ENCODE measurements around the gene RASGRF2.

RASGRF2 gene

DNA sequence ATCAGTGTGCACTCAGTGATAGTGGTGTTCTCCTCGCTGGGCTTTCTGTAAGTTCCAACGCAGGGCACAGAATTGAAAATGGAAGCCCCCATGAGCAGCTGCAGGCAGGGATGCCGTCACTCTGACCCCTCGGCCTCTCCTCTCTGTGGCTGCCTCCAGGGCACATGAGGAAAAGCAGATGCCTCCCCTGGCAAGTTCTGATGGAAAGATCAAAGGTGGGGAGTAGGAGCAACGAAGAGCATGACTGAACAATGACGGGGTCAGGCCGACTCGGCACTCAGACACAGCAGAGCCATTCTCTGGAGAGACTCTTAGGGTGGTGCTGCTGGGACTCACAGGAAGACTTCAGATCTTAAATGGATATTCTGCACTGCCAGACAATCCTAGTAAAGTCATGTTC, 207.4 kb downstream of the RASGRF2 start:
- TF ChIP-seq, protein P1, sequence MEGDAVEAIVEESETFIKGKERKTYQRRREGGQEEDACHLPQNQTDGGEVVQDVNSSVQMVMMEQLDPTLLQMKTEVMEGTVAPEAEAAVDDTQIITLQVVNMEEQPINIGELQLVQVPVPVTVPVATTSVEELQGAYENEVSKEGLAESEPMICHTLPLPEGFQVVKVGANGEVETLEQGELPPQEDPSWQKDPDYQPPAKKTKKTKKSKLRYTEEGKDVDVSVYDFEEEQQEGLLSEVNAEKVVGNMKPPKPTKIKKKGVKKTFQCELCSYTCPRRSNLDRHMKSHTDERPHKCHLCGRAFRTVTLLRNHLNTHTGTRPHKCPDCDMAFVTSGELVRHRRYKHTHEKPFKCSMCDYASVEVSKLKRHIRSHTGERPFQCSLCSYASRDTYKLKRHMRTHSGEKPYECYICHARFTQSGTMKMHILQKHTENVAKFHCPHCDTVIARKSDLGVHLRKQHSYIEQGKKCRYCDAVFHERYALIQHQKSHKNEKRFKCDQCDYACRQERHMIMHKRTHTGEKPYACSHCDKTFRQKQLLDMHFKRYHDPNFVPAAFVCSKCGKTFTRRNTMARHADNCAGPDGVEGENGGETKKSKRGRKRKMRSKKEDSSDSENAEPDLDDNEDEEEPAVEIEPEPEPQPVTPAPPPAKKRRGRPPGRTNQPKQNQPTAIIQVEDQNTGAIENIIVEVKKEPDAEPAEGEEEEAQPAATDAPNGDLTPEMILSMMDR (IDR thresholded peaks at IDR 0.05; ENCODE audit: low read depth, low read length): no peak
- H3K4me3 ChIP-seq (replicated peaks in 1 of 2; ENCODE audit: low read depth in 2 of 2, low read length in 2 of 2): no peak overlapping the region
- DNase-seq (ENCODE audit: low read depth in 2 of 2): no peak

- no peak for DNase-seq (ENCODE audit: low read depth in 2 of 2)
- no peak overlapping the region for H3K4me3 ChIP-seq (replicated peaks in 1 of 2; ENCODE audit: low read depth in 2 of 2, low read length in 2 of 2)
- TF ChIP-seq, protein P1 (IDR thresholded peaks at IDR 0.05; ENCODE audit: low read depth, low read length): no peak
These were observed 209.8 kb downstream of the RASGRF2 start for GRCh38 chr5:81169924-81170323.

GRCh38 chr5:81171769-81172168, 211.6 kb downstream of the RASGRF2 start:
- TF ChIP-seq, protein P1 (IDR thresholded peaks at IDR 0.05; ENCODE audit: low read depth, low read length): no peak
- H3K4me3 ChIP-seq (replicated peaks in 1 of 2; ENCODE audit: low read depth in 2 of 2, low read length in 2 of 2): no peak overlapping the region
- DNase-seq (ENCODE audit: low read depth in 2 of 2): no peak

DNA sequence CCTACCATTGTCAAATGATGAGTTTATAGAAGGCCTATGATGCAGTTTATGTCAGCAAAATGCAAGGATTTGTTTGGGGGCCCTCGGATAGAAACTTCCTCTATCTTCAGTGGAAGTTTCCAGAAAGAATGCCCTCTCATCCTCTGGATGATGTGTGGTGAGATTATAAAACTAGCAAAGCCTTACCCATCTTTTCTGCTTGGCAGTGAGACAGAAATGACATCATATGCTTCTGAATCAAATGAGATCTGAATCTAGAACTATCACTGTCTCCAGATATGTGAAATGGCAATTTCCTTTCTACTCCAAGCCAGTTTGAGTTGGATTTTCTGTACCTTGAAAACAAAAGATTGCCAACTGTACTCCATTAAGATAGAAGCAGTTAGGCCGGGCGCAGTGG, 212.5 kb downstream of the RASGRF2 start:
- no peak overlapping the region for H3K4me3 ChIP-seq (replicated peaks in 1 of 2; ENCODE audit: low read depth in 2 of 2, low read length in 2 of 2)
- TF ChIP-seq, protein P1 (IDR thresholded peaks at IDR 0.05; ENCODE audit: low read depth, low read length): no peak
- DNase-seq (ENCODE audit: low read depth in 2 of 2): no peak

GRCh38 chr5:81177061-81177460, 216.9 kb downstream of the RASGRF2 start:
- DNase-seq (ENCODE audit: low read depth in 2 of 2): no peak
- no peak overlapping the region for H3K4me3 ChIP-seq (replicated peaks in 1 of 2; ENCODE audit: low read depth in 2 of 2, low read length in 2 of 2)
- TF ChIP-seq, protein P1 (IDR thresholded peaks at IDR 0.05; ENCODE audit: low read depth, low read length): no peak

- no peak overlapping the region for H3K4me3 ChIP-seq (replicated peaks in 1 of 2; ENCODE audit: low read depth in 2 of 2, low read length in 2 of 2)
- no peak for DNase-seq (ENCODE audit: low read depth in 2 of 2)
- TF ChIP-seq, protein P1 (IDR thresholded peaks at IDR 0.05; ENCODE audit: low read depth, low read length): no peak
These were observed 219.8 kb downstream of the RASGRF2 start for GRCh38 chr5:81179959-81180358.

DNA sequence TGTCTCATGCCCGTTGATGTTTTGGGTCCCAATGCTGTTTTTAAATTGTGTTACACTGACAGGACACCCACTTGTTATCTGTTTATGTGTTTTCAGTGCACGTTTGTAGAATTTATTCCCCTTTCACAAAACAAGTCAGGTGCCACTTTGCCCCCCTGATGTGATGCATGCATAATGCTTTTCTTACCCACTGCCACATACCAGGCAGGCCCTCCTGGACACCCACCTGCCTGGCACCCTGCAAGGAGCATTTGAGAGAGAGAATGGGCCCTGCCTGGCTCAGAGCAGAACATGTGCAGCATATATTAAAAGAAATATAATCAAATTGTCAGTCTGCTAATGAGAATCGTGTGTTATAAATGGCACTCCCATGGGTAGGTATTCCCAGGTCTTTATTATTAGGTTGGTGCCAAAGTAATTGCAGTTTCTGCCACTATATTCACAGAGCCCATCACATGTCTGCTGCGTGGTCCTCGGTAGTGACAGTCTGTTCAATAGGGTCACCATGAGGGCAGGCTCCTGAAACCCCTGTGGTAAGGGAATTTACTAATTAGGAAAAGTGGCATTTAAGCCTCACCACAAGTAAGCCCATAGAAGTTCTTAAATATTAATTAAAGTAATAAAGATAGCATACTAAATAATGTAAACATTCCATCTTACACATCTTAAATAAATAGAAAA, 220.8 kb downstream of the RASGRF2 start:
- no peak overlapping the region for H3K4me3 ChIP-seq (replicated peaks in 1 of 2; ENCODE audit: low read depth in 2 of 2, low read length in 2 of 2)
- DNase-seq (ENCODE audit: low read depth in 2 of 2): no peak
- TF ChIP-seq, protein P1 (IDR thresholded peaks at IDR 0.05; ENCODE audit: low read depth, low read length): no peak

Data from cardiac fibroblast (primary cell).